CD4-positive, alpha-beta T cell (primary cell): ENCODE data around the gene ARHGAP18. TPM values are rescaled to one million over a fixed set of nuclear protein-coding genes. Genes with fewer than 3 reads are reported as not detected.

Experiments
- ATAC-seq: fragments of 200-7000 bp; cut with Tn5 transposase; one replicate; pipeline ENCODE4 v1.10.0; 2022; ENCODE audit warnings: mild to moderate bottlenecking; ENCODE audit not compliant: poor library complexity
- CTCF ChIA-PET: fragments of 350-600 bp; sonication (Branson Sonifier 250); formaldehyde crosslinking; loops from one replicate; lab custom pipeline; 2021; ENCODE audit warnings: antibody characterized with exemption, inconsistent platforms; lab: Charles Lee
- POLR2A ChIA-PET: fragments of 350-600 bp; sonication (Branson Sonifier 250); formaldehyde crosslinking; loops from one replicate; lab custom pipeline; 2021; ENCODE audit warnings: antibody characterized with exemption, inconsistent platforms; lab: Charles Lee
- DNase-seq, 14 experiments: peaks; one replicate each; pipeline ENCODE4 v3.0.0-alpha.2; 2013 to 2020; ENCODE audit warnings: mixed read lengths in 2 of 14
- H3K27ac ChIP-seq, 2 donors: one replicate each; pipeline versions ENCODE4 v1.5.1 to v1.7.0; 2013; ENCODE audit warnings: low read length in 2 of 2, low read depth in 1 of 2, mild to moderate bottlenecking in 1 of 2
- H3K27me3 ChIP-seq, 2 experiments: 1 replicate in 1 of 2; 2 replicates in 1 of 2; pipeline versions ENCODE4 v1.6.1 to v1.7.0; 2013; ENCODE audit warnings: low read length in 2 of 2, control low read depth in 1 of 2, mild to moderate bottlenecking in 1 of 2, moderate library complexity in 1 of 2; ENCODE audit not compliant: insufficient read depth in 2 of 2, control insufficient read depth in 1 of 2
- H3K36me3 ChIP-seq: one replicate; pipeline ENCODE4 v1.6.1; 2013; ENCODE audit warnings: low read length, control low read depth; ENCODE audit not compliant: insufficient read depth
- H3K4me1 ChIP-seq: one replicate; pipeline ENCODE4 v1.6.1; 2013; ENCODE audit warnings: low read length, control low read depth; ENCODE audit not compliant: insufficient read depth
- H3K4me3 ChIP-seq: one replicate; pipeline ENCODE4 v1.5.1; 2013; ENCODE audit warnings: mild to moderate bottlenecking, low read length, moderate library complexity
- H3K9me3 ChIP-seq, 2 experiments: 1 replicate in 1 of 2; 2 replicates in 1 of 2; pipeline versions ENCODE4 v1.6.1 to v1.7.0; 2013; ENCODE audit warnings: low read length in 2 of 2, mild to moderate bottlenecking in 2 of 2, control low read depth in 1 of 2, moderate library complexity in 1 of 2; ENCODE audit not compliant: control insufficient read depth in 1 of 2, insufficient read depth in 1 of 2
- H3K27ac Mint-ChIP-seq: one replicate; pipeline ENCODE4 v1.8.0; 2020; ENCODE audit warnings: mixed read lengths
- H3K27me3 Mint-ChIP-seq: one replicate; pipeline ENCODE4 v1.8.0; 2021; ENCODE audit warnings: mixed read lengths
- H3K36me3 Mint-ChIP-seq: one replicate; pipeline ENCODE4 v1.8.0; 2021; ENCODE audit warnings: low read depth, mixed read lengths
- H3K4me1 Mint-ChIP-seq: one replicate; pipeline ENCODE4 v1.8.0; 2021; ENCODE audit warnings: low read depth, mixed read lengths
- H3K4me3 Mint-ChIP-seq: one replicate; pipeline ENCODE4 v1.8.0; 2020; ENCODE audit warnings: mild to moderate bottlenecking, mixed read lengths
- H3K9me3 Mint-ChIP-seq: one replicate; pipeline ENCODE4 v1.8.0; 2020; ENCODE audit warnings: mixed read lengths
- intact Hi-C, 2 experiments: fragments of 100-400 bp; cut with DNase I in 1 of 2; cut with micrococcal nuclease in 1 of 2; formaldehyde crosslinking; loops; one replicate each; pipeline versions ENCODE4 v1.15.1 to v1.9.0; 2023 to 2025; cut with DNase I, micrococcal nuclease
- total RNA-seq, 174 experiments: library from RNA in 2 of 174; stranded (reverse) in 2 of 174; gene quantifications; one replicate each; pipeline ENCODE4 v1.2.3 and lab custom pipeline; 2021 to 2026
- TF ChIP-seq, protein P1 (sequence below): fragments of 200-600 bp; IDR thresholded peaks from one replicate; pipeline ENCODE4 v1.8.0; 2022; ENCODE audit warnings: antibody characterized with exemption, mild to moderate bottlenecking

ARHGAP18 gene
- total RNA-seq, 2 experiments from 2014 or later, result 0.71 to 1.3 TPM

DNA sequence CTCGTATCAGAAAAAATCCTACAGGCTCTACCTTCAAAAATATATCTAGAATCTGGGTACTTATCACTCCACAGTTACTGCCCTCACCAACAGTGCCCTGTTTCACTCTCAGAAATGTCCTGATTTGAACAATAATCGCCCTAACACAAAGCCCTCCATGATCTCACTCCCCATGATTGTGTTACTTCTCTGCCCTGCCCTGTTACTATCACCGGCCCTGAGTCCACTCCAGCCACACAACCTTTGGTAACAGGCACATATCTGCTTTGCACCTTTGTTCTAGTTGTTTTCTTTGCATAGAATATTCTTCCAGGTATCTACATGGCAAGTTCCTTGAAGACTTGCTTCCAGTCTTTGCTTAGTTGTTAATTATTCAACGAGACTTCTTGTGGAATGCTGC is 142.0 kb downstream of the ARHGAP18 start:
- CTCF ChIA-PET, result no interaction called here
- ATAC-seq, result no peak
- no peaks in the 10 kb centered on the region for H3K9me3 Mint-ChIP-seq

DNA sequence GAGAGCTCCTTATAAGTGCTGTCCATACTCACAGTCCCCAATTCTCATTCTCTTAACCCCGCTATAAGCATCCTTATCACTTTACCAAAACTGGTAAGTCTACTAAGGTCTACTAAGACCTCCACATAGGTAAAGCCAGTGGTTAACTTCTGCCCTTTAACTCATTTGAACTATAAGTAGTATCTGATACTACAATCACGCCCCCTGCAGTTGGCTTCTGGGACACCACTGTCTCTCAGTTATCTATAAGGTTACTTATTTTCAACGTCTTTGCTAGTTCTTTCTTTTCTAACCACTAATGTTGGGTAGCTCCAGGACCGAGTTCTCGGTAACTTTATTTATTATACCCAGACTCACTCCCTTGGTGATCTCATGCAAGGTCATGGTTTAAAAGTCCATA is 142.6 kb downstream of the ARHGAP18 start:
- H3K27ac ChIP-seq, result no peak overlapping the region
- ChIA-PET POLR2A (no interaction called here), CTCF (no interaction called here)
- H3K9me3 ChIP-seq, result no peaks in the 10 kb centered on the region
- H3K9me3 Mint-ChIP-seq, result no peaks in the 10 kb centered on the region
- no peaks in the 10 kb centered on the region for H3K4me1 ChIP-seq
- ATAC-seq, result no peak
- H3K27me3 ChIP-seq, result no peaks in the 10 kb centered on the region
- intact Hi-C loops, result no loop called here
- H3K36me3 ChIP-seq, result no peaks in the 10 kb centered on the region
- H3K27me3 Mint-ChIP-seq, result no peaks in the 10 kb centered on the region
- TF ChIP-seq, protein P1, sequence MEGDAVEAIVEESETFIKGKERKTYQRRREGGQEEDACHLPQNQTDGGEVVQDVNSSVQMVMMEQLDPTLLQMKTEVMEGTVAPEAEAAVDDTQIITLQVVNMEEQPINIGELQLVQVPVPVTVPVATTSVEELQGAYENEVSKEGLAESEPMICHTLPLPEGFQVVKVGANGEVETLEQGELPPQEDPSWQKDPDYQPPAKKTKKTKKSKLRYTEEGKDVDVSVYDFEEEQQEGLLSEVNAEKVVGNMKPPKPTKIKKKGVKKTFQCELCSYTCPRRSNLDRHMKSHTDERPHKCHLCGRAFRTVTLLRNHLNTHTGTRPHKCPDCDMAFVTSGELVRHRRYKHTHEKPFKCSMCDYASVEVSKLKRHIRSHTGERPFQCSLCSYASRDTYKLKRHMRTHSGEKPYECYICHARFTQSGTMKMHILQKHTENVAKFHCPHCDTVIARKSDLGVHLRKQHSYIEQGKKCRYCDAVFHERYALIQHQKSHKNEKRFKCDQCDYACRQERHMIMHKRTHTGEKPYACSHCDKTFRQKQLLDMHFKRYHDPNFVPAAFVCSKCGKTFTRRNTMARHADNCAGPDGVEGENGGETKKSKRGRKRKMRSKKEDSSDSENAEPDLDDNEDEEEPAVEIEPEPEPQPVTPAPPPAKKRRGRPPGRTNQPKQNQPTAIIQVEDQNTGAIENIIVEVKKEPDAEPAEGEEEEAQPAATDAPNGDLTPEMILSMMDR, result no peak
- no peak overlapping the region for H3K4me3 Mint-ChIP-seq
- peak in 5 of 14 experiments; percentile 3 to 28 (median 17) for DNase-seq
- no peaks in the 10 kb centered on the region for H3K36me3 Mint-ChIP-seq
- no peak overlapping the region for H3K4me3 ChIP-seq
- no peak overlapping the region for H3K27ac Mint-ChIP-seq
- H3K4me1 Mint-ChIP-seq, result peaks cover 5% of the 10 kb centered on the region

More for the DNA sequence above, 142.0 kb downstream of the ARHGAP18 start:
- Mint-ChIP-seq H3K27ac (no peak overlapping the region), H3K4me1 (peaks cover 5% of the 10 kb centered on the region), H3K27me3 (no peaks in the 10 kb centered on the region), H3K4me3 (no peak overlapping the region), H3K36me3 (no peaks in the 10 kb centered on the region)
- no peaks in the 10 kb centered on the region for H3K27me3 ChIP-seq
- H3K9me3 ChIP-seq, result no peaks in the 10 kb centered on the region
- no peak overlapping the region for H3K4me3 ChIP-seq
- no peak overlapping the region for H3K27ac ChIP-seq
- intact Hi-C loops, result no loop called here
- TF ChIP-seq, protein P1, result no peak
- no peak for DNase-seq
- no peaks in the 10 kb centered on the region for H3K4me1 ChIP-seq
- POLR2A ChIA-PET, result no interaction called here
- no peaks in the 10 kb centered on the region for H3K36me3 ChIP-seq

DNA sequence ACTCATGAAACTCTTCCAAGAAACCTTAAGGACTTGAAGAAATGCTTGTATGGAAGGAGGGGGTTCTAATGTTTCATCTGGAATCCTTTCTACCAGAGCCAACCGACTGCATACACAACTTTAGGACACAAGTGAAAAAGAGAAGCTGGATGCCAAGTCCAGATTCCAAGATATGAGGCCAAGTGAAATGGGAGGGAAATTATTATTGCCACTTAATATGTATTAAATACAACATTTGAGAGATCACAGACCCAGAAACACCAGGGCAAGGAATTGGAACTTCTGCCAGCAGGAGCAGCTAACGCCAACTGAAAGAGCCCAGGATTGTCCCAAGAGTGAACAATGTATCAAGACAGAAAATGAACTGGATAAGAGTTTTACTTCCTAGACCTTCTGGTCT is 144.2 kb downstream of the ARHGAP18 start:
- CTCF ChIA-PET, result interaction anchor here (1.1 kb wide), 1 partner anchor 27 kb away, joined by 3 read pairs; no protein-coding TSS in a partner anchor
- Mint-ChIP-seq H3K9me3 (no peaks in the 10 kb centered on the region), H3K4me3 (no peak overlapping the region), H3K27ac (no peak overlapping the region), H3K27me3 (no peaks in the 10 kb centered on the region), H3K36me3 (no peaks in the 10 kb centered on the region), H3K4me1 (peaks cover 5% of the 10 kb centered on the region)
- DNase-seq (no peak), ATAC-seq (no peak)
- Histone ChIP-seq H3K4me3 (no peak overlapping the region), H3K27ac (no peak overlapping the region), H3K4me1 (no peaks in the 10 kb centered on the region), H3K27me3 (no peaks in the 10 kb centered on the region), H3K9me3 (no peaks in the 10 kb centered on the region), H3K36me3 (no peaks in the 10 kb centered on the region)
- POLR2A ChIA-PET, result no interaction called here
- intact Hi-C loops, result no loop called here
- TF ChIP-seq, protein P1, result no peak
